Measurements from ENCODE around the gene BICC1. TPM values are rescaled to one million over a fixed set of nuclear protein-coding genes. Genes with fewer than 3 reads are reported as not detected.
A peak's percentile ranks its signal among the peaks of the same experiment; 100 is the strongest.

Gene BICC1
- total and polyA plus RNA-seq, 2 donors (not counting 1 experiment from before 2014, with no cell fraction given) = 22.6 to 64.7 TPM

- no peak overlapping the region for H3K9ac ChIP-seq (ENCODE audit: insufficient read depth, low read length)
- no peak overlapping the region for H3K27ac ChIP-seq (ENCODE audit: insufficient read depth, low read length)
- H3K4me2 ChIP-seq (ENCODE audit: extremely low read depth, insufficient read depth, low read length) = no peak overlapping the region
- no peaks in the 10 kb centered on the region for H3K36me3 ChIP-seq (ENCODE audit: control insufficient read depth, insufficient read depth, low read length)
- TF ChIP-seq, protein P1, sequence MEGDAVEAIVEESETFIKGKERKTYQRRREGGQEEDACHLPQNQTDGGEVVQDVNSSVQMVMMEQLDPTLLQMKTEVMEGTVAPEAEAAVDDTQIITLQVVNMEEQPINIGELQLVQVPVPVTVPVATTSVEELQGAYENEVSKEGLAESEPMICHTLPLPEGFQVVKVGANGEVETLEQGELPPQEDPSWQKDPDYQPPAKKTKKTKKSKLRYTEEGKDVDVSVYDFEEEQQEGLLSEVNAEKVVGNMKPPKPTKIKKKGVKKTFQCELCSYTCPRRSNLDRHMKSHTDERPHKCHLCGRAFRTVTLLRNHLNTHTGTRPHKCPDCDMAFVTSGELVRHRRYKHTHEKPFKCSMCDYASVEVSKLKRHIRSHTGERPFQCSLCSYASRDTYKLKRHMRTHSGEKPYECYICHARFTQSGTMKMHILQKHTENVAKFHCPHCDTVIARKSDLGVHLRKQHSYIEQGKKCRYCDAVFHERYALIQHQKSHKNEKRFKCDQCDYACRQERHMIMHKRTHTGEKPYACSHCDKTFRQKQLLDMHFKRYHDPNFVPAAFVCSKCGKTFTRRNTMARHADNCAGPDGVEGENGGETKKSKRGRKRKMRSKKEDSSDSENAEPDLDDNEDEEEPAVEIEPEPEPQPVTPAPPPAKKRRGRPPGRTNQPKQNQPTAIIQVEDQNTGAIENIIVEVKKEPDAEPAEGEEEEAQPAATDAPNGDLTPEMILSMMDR (conservative IDR thresholded peaks at IDR 0.05 in 1 of 2, IDR thresholded peaks at IDR 0.05 in 1 of 2; ENCODE audit: low read depth in 1 of 2, low read length in 2 of 2) = no peak
- no peak for TF ChIP-seq EZH2 (IDR thresholded peaks at IDR 0.05; ENCODE audit: low read length, missing control alignments)
- H2AFZ ChIP-seq (ENCODE audit: low read length) = no peak overlapping the region
- H3K9me3 ChIP-seq (ENCODE audit: control insufficient read depth, insufficient read depth, low read depth, low read length) = no peaks in the 10 kb centered on the region
- H3K27me3 ChIP-seq (ENCODE audit: control insufficient read depth, insufficient read depth, low read length) = no peaks in the 10 kb centered on the region
- DNase-seq (ENCODE audit: low read depth in 2 of 2) = no peak
- H4K20me1 ChIP-seq (ENCODE audit: control insufficient read depth, extremely low read depth, insufficient read depth, low read length) = no peaks in the 10 kb centered on the region
- H3K4me1 ChIP-seq (ENCODE audit: control insufficient read depth, extremely low read depth, insufficient read depth, low read length) = no peaks in the 10 kb centered on the region
- no peaks in the 10 kb centered on the region for H3K79me2 ChIP-seq (ENCODE audit: control insufficient read depth, insufficient read depth, low read length)
- no peak overlapping the region for H3K4me3 ChIP-seq (replicated peaks in 1 of 4; ENCODE audit: control extremely low read depth in 1 of 4, insufficient read depth in 1 of 4, low read depth in 3 of 4, low read length in 4 of 4)
These were observed 44.6 kb upstream of the BICC1 start for GRCh38 chr10:58467931-58468635.

GRCh38 chr10:58473976-58474375 lies 38.7 kb upstream of the BICC1 start:
- no peaks in the 10 kb centered on the region for H3K27me3 ChIP-seq (ENCODE audit: control insufficient read depth, insufficient read depth, low read length)
- H3K4me3 ChIP-seq (replicated peaks in 1 of 4; ENCODE audit: control extremely low read depth in 1 of 4, insufficient read depth in 1 of 4, low read depth in 3 of 4, low read length in 4 of 4) = no peak overlapping the region
- H3K4me1 ChIP-seq (ENCODE audit: control insufficient read depth, extremely low read depth, insufficient read depth, low read length) = peaks cover 9% of the 10 kb centered on the region
- H4K20me1 ChIP-seq (ENCODE audit: control insufficient read depth, extremely low read depth, insufficient read depth, low read length) = no peaks in the 10 kb centered on the region
- H3K79me2 ChIP-seq (ENCODE audit: control insufficient read depth, insufficient read depth, low read length) = no peaks in the 10 kb centered on the region
- H2AFZ ChIP-seq (ENCODE audit: low read length) = no peak overlapping the region
- no peak overlapping the region for H3K27ac ChIP-seq (ENCODE audit: insufficient read depth, low read length)
- DNase-seq (ENCODE audit: low read depth in 2 of 2) = peak; percentile 5 to 58
- H3K9me3 ChIP-seq (ENCODE audit: control insufficient read depth, insufficient read depth, low read depth, low read length) = no peaks in the 10 kb centered on the region
- H3K4me2 ChIP-seq (ENCODE audit: extremely low read depth, insufficient read depth, low read length) = no peak overlapping the region
- no peak overlapping the region for H3K9ac ChIP-seq (ENCODE audit: insufficient read depth, low read length)
- TF ChIP-seq, protein P1 (conservative IDR thresholded peaks at IDR 0.05 in 1 of 2, IDR thresholded peaks at IDR 0.05 in 1 of 2; ENCODE audit: low read depth in 1 of 2, low read length in 2 of 2) = no peak
- TF ChIP-seq EZH2 (IDR thresholded peaks at IDR 0.05; ENCODE audit: low read length, missing control alignments) = no peak
- H3K36me3 ChIP-seq (ENCODE audit: control insufficient read depth, insufficient read depth, low read length) = no peaks in the 10 kb centered on the region

DNA sequence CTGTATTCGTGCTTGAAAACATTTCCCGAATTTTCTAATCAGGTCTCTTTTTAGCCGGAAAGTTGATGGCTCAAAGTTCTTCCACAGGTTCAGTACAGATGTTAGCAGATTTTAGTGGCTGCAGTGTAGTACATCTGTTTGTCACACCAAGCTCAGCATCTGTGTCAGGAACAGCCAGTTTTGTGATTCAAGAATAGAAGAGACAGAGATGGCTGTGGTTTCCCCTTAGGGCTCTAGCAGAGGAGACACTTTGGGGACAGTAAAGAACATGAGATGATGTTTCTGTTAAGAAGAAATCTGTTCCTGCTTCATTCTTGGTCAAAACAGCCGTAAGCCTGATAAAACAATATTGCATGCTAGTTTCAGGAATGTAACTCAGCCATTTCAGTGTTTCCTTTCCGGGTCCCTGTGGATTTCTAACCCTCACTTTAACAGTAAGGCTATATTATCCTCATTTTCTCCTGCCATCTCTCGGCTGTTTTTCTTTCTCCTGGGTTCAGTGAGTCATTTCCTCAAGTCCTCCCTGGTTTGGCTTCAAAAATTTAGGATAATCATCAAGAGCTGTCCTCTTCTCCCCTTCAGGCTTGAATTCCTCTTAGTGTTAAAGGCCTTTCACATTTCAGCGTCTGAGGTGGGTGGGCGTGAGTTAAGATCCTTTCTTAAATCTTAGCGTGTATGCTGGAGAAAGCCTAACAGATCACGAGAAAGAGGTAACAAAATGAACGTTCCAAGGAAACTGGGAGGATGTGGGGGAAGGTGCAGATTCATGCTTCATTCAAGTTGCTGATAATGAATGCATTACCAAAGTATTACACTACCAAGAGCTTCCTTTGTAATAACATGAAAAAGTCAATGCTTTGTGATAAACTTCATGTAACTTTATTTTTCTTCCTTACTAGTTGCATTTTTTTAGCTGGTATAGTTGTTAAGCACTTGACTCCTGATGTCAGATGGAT lies 37.1 kb upstream of the BICC1 start:
- Histone ChIP-seq H3K9me3 (ENCODE audit: control insufficient read depth, insufficient read depth, low read depth, low read length) (no peaks in the 10 kb centered on the region), H3K27me3 (ENCODE audit: control insufficient read depth, insufficient read depth, low read length) (no peaks in the 10 kb centered on the region), H3K79me2 (ENCODE audit: control insufficient read depth, insufficient read depth, low read length) (no peaks in the 10 kb centered on the region), H2AFZ (ENCODE audit: low read length) (peak overlapping the region; percentile 75), H3K4me1 (ENCODE audit: control insufficient read depth, extremely low read depth, insufficient read depth, low read length) (peaks cover 9% of the 10 kb centered on the region), H3K9ac (ENCODE audit: insufficient read depth, low read length) (peak overlapping the region; percentile 41), H3K4me2 (ENCODE audit: extremely low read depth, insufficient read depth, low read length) (peak overlapping the region; percentile 92), H3K4me3 (replicated peaks in 1 of 4; ENCODE audit: control extremely low read depth in 1 of 4, insufficient read depth in 1 of 4, low read depth in 3 of 4, low read length in 4 of 4) (peak overlapping the region; percentile 28 to 38 (median 36)), H4K20me1 (ENCODE audit: control insufficient read depth, extremely low read depth, insufficient read depth, low read length) (no peaks in the 10 kb centered on the region), H3K36me3 (ENCODE audit: control insufficient read depth, insufficient read depth, low read length) (no peaks in the 10 kb centered on the region), H3K27ac (ENCODE audit: insufficient read depth, low read length) (peak overlapping the region; percentile 73)
- TF ChIP-seq, protein P1 (conservative IDR thresholded peaks at IDR 0.05 in 1 of 2, IDR thresholded peaks at IDR 0.05 in 1 of 2; ENCODE audit: low read depth in 1 of 2, low read length in 2 of 2) = no peak
- no peak for TF ChIP-seq EZH2 (IDR thresholded peaks at IDR 0.05; ENCODE audit: low read length, missing control alignments)
- peak; percentile 39 to 87 for DNase-seq (ENCODE audit: low read depth in 2 of 2)
